Ectodermal cell (in vitro differentiated cells): ENCODE results near the gene ZBTB16.

Source experiments
- H3K27ac ChIP-seq: 2 replicates; pipeline ENCODE4 v1.7.0; 2013; ENCODE audit warnings: mild to moderate bottlenecking, low read depth, low read length; ENCODE audit not compliant: insufficient read depth, poor library complexity, severe bottlenecking
- H3K27me3 ChIP-seq: 2 replicates; pipeline ENCODE4 v1.7.0; 2013; ENCODE audit warnings: mild to moderate bottlenecking, low read length; ENCODE audit not compliant: insufficient read depth, control insufficient read depth, poor library complexity, severe bottlenecking
- H3K36me3 ChIP-seq: one replicate; pipeline ENCODE4 v1.7.0; 2013; ENCODE audit warnings: low read length; ENCODE audit not compliant: control insufficient read depth, insufficient read depth
- H3K4me1 ChIP-seq: one replicate; pipeline ENCODE4 v1.7.0; 2013; ENCODE audit warnings: low read length; ENCODE audit not compliant: control insufficient read depth, insufficient read depth
- H3K4me3 ChIP-seq: 2 replicates; pipeline ENCODE4 v1.7.0; 2013; ENCODE audit warnings: low read depth, low read length, control low read depth; ENCODE audit not compliant: insufficient read depth
- H3K9me3 ChIP-seq: 2 replicates; pipeline ENCODE4 v1.7.0; 2013; ENCODE audit warnings: mild to moderate bottlenecking, low read length, moderate library complexity; ENCODE audit not compliant: control insufficient read depth
- WGBS, 2 experiments: methylation state at CpG; one replicate each; pipeline ENCODE4 v1.1.7; 2013; ENCODE audit warnings: missing lambda C conversion rate in 2 of 2; 5-methylcytosine and 5-hydroxymethylcytosine counted together

ZBTB16 gene

DNA sequence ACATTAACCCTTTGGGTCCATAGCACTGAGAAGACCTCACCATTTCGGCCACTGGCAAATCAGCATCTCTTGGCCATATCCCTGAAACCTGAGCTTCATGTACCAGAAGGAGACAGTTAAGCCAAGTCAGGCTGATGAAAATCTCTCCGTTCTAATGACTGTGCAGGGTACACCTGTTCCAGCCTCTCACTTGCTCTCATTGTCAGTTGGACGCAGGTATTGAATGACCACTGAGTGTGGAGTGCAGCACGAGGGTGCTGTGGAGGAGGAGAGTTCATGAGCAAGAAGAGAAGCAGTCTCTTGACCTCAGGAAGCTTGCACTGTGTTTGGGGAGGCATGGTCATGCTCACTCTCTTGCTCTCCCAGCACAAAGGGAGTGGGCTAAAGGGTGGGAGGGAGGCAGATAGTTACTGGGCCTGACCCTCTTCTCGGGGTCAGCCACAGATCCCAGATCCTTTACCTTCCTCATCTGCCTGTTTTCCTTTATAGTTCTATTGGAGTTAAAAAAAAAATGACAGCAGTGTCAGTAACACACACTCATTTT lies 65.2 kb downstream of the ZBTB16 start:
- no peaks in the 10 kb centered on the region for H3K27me3 ChIP-seq
- no peak overlapping the region for H3K27ac ChIP-seq
- H3K4me1 ChIP-seq, result peaks cover 13% of the 10 kb centered on the region
- WGBS, 2 experiments, result 95% methylated on average over 4 to 5 of the region's 5 CpGs
- H3K4me3 ChIP-seq, result no peak overlapping the region
- H3K36me3 ChIP-seq, result no peaks in the 10 kb centered on the region
- no peaks in the 10 kb centered on the region for H3K9me3 ChIP-seq

DNA sequence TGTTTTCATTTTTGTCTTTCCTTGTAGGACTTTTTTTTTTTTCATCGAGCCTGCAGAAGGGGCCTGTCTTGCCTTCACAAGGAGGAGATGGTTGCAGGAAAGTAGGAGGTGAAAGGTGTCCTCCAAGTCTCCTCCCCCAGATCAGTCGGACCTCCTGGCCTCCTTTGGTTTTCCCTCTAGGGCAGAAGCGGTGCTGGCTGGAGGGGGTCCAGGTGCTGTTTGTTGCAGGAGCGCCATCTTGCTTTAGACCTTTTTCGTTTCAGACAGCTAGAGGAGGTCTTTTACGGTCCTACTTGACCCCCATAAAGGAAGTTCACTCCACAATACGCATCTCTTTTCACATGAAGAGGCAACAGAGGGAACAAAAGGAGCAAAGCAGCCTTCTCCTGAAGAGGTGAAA lies 66.0 kb downstream of the ZBTB16 start:
- Histone ChIP-seq H3K4me3 (no peak overlapping the region), H3K36me3 (no peaks in the 10 kb centered on the region), H3K27ac (no peak overlapping the region), H3K9me3 (no peaks in the 10 kb centered on the region), H3K4me1 (peaks cover 22% of the 10 kb centered on the region), H3K27me3 (no peaks in the 10 kb centered on the region)
- WGBS, 2 experiments, result 90 to 93% methylated on average over 7 of the region's 7 CpGs

DNA sequence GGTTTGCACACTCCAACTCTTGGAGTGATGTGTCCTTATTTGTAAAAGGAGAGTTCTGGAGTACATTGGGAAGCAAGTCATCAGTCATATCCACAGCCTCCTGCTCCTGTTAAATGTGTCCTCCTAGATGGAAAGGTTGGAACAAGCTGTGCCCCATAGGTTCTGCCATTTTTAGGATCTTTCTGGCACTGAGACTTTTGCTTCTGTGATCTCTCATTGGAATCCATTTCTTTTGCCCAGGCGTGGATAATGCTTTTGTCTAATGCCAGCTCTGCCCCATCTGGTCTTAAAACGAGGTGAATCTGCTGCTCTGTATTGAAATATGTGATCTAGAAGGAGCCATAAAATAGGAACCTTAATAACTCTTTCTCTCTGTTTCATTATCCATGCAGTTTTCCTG lies 66.4 kb downstream of the ZBTB16 start:
- H3K36me3 ChIP-seq, result no peaks in the 10 kb centered on the region
- no peaks in the 10 kb centered on the region for H3K9me3 ChIP-seq
- peaks cover 26% of the 10 kb centered on the region for H3K4me1 ChIP-seq
- no peak overlapping the region for H3K4me3 ChIP-seq
- H3K27ac ChIP-seq, result no peak overlapping the region
- no peaks in the 10 kb centered on the region for H3K27me3 ChIP-seq
- WGBS, 2 experiments, result 91 to 100% methylated on average over 2 of the region's 2 CpGs

DNA sequence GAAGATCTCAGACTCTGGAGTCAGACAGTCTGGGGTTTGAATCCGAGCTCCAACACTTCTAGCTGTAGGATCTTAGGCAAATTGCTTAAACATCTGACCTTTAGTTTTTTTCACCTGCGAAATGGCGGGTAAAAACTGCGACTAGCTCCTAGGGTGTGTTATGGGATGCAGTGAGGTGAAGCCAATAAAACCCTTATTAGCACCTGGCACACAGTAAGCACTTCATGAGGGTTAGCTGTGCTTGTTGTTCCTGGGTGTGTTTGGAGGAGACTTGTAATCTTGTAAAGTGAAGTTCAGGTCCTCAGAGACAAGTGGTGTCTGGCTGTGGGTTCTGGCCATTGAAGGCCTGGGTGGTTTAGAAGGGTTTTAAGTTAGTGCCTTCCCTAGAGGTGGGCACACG lies 68.9 kb downstream of the ZBTB16 start:
- H3K27ac ChIP-seq, result no peak overlapping the region
- no peak overlapping the region for H3K4me3 ChIP-seq
- 94 to 95% methylated on average over 5 of the region's 5 CpGs for WGBS, 2 experiments
- H3K9me3 ChIP-seq, result no peaks in the 10 kb centered on the region
- no peaks in the 10 kb centered on the region for H3K36me3 ChIP-seq
- no peaks in the 10 kb centered on the region for H3K27me3 ChIP-seq
- peaks cover 21% of the 10 kb centered on the region for H3K4me1 ChIP-seq

DNA sequence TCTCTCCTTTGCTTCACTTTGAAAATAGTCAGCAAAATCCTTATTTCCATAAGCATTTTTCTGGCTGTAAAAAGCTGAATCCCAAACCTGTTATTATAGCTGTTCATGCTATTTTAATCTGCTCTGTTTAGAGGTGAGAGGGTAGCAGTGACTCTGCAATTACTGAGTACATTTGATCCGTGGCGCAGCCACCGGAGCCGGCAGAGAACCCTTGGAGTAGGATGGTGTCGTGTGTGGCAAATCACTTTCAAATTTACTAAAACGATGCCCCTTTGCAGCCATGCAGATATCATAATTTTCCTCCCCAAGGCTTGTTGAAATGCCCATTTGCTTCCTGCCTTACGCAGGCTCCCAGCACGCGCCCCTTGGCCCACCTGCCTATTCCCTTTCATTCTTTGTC lies 69.6 kb downstream of the ZBTB16 start:
- H3K27ac ChIP-seq, result no peak overlapping the region
- H3K4me3 ChIP-seq, result no peak overlapping the region
- H3K36me3 ChIP-seq, result no peaks in the 10 kb centered on the region
- WGBS, 2 experiments, result 92% methylated on average over 9 of the region's 9 CpGs
- no peaks in the 10 kb centered on the region for H3K27me3 ChIP-seq
- H3K4me1 ChIP-seq, result peaks cover 21% of the 10 kb centered on the region
- no peaks in the 10 kb centered on the region for H3K9me3 ChIP-seq

DNA sequence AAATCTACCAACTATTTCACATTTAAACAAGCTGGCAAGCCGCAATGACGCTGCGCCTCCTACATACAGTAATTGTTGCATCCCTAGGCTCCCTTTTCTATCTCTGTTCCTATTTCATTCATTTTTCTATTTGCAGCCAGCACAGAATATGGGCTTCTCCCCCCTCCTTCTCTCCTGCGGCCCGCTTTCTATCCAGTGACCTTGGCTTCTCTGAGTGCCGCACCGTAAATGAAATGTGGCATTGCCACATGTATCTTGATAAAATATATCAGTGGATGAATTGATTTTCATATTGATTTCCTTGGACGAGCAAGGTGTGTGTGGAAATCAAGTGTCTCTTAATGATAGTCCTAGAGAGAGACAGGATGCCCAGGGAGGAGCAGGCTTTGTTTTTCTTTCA lies 70.2 kb downstream of the ZBTB16 start:
- WGBS, 2 experiments, result 90 to 93% methylated on average over 8 of the region's 8 CpGs
- Histone ChIP-seq H3K4me1 (peaks cover 26% of the 10 kb centered on the region), H3K36me3 (no peaks in the 10 kb centered on the region), H3K4me3 (no peak overlapping the region), H3K9me3 (no peaks in the 10 kb centered on the region), H3K27me3 (no peaks in the 10 kb centered on the region), H3K27ac (no peak overlapping the region)

DNA sequence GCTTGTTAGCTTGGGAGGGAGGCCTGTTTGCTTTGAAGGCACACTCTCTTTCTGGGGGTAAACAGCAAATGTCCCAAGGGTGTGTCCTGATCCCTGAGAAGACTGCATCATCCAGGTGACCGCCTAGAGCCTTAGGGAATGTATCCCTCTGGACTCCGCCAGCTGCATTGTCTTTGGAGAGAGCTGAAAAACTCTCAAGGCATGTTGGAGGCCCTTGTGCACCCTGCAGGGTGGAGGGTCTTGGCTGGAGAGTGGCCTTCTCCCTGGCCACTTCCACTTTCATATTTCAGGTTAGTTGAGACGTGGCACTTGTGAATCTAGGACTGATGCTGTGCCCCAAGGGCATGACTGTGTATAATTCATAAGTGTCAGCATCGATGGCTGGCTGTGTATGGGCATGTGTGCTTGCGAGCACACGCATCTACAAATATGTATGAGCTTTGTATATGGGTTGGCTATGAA lies 70.6 kb downstream of the ZBTB16 start:
- WGBS, 2 experiments, result 91 to 95% methylated on average over 6 of the region's 6 CpGs
- Histone ChIP-seq H3K4me1 (peaks cover 29% of the 10 kb centered on the region), H3K9me3 (no peaks in the 10 kb centered on the region)

DNA sequence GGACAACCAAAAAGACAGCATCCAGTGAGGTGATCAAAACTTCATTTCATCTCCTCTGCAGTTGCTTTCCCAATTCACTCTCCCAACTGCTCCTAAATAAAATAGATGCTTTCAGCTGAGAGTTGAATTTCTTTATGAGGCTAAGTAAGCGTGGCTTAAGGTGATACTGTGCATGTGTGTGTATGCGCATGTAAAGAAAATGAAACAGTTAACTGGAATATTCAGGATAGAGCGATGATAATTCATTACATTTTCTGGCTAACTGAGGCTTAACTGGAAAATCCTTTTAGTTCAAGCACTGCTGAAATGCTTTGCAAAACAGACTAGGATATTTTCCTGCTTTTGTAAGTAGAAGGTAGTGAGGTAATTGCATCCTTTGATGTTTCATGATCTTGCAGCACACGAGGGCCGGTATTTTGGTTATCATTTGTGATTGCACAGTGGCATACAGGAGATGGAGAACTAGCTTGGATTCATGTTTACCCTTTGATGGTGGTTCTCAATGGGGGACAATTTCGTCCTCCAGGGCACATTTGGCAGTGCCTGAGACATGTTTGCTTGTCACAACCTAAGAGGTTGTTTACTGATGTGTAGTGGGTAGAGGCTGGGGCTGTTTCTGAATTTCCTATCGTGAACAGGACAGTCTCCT lies 71.2 kb downstream of the ZBTB16 start:
- no peak overlapping the region for H3K27ac ChIP-seq
- H3K36me3 ChIP-seq, result no peaks in the 10 kb centered on the region
- H3K4me3 ChIP-seq, result no peak overlapping the region
- no peaks in the 10 kb centered on the region for H3K9me3 ChIP-seq
- H3K27me3 ChIP-seq, result no peaks in the 10 kb centered on the region
- WGBS, 2 experiments, result 91 to 92% methylated on average over 7 of the region's 7 CpGs
- H3K4me1 ChIP-seq, result peaks cover 35% of the 10 kb centered on the region

More for the DNA sequence above, 70.6 kb downstream of the ZBTB16 start:
- no peak overlapping the region for H3K4me3 ChIP-seq
- no peaks in the 10 kb centered on the region for H3K27me3 ChIP-seq
- H3K36me3 ChIP-seq, result no peaks in the 10 kb centered on the region
- H3K27ac ChIP-seq, result no peak overlapping the region

DNA sequence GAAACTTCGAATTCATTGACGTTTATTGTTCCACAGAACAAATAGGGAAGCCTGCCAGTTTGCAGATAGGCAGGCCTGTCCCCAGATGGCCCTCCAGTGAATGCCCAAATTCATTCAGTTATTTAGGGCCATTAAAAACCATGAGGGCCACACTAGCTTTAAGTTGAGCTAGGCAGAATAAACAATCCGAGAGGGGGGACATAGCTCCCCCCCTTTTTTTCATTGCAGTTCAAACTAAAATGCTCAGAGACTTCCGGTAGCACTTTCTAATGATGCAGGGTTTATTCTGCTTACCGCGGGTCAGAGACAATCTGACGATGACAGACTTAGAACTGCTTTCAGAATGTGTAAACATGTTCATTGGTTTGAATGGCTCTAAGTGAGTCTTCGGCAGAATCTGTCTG lies 72.0 kb downstream of the ZBTB16 start:
- Histone ChIP-seq H3K27me3 (no peaks in the 10 kb centered on the region), H3K4me1 (peaks cover 39% of the 10 kb centered on the region), H3K4me3 (no peak overlapping the region), H3K9me3 (no peaks in the 10 kb centered on the region), H3K27ac (no peak overlapping the region), H3K36me3 (no peaks in the 10 kb centered on the region)
- 87 to 89% methylated on average over 8 of the region's 8 CpGs for WGBS, 2 experiments

DNA sequence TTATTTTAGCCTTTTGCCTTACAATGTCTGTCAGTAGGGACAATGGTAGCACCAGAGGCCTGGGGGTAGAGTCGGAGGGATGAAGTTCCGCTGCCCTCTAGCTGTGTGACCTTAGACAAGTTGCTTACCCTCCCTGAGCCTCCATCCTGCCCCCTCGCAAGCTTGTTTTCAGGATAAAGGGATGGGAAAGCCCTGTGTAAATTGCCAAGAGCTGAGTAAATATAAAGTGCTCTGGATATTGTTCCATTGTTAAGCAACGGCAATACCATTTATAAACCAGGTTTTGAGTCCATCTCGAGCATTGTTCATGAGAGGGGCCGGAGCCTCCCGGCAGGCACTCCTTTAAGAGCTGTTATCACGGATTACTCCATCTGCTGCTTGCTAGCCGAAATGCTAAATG lies 72.9 kb downstream of the ZBTB16 start:
- Histone ChIP-seq H3K27ac (no peak overlapping the region), H3K4me1 (peaks cover 39% of the 10 kb centered on the region)
- WGBS, 2 experiments, result 91 to 94% methylated on average over 9 of the region's 9 CpGs

More for the DNA sequence above, 72.9 kb downstream of the ZBTB16 start:
- H3K27me3 ChIP-seq, result no peaks in the 10 kb centered on the region
- no peaks in the 10 kb centered on the region for H3K9me3 ChIP-seq
- H3K4me3 ChIP-seq, result no peak overlapping the region
- no peaks in the 10 kb centered on the region for H3K36me3 ChIP-seq
